H1 (cell line): ENCODE results near the gene TRIM68. TPM values are rescaled to one million over a fixed set of nuclear protein-coding genes. Genes with fewer than 3 reads are reported as not detected.

ENCODE experiments used
- CTCF ChIA-PET: fragments of 300-600 bp; sonication (Branson Sonifier 250); formaldehyde crosslinking; loops from one replicate; lab custom pipeline; 2021; ENCODE audit not compliant: partially characterized antibody; lab: Charles Lee
- POLR2A ChIA-PET: fragments of 300-600 bp; sonication (Branson Sonifier 250); formaldehyde crosslinking; loops from one replicate; lab custom pipeline; 2021; ENCODE audit warnings: inconsistent platforms; ENCODE audit not compliant: partially characterized antibody; lab: Charles Lee
- DNase-seq, 2 experiments: peaks; one replicate each; pipeline versions ENCODE4 v3.0.0 to v3.0.0-alpha.2; 2010 to 2022; ENCODE audit warnings: low spot score in 2 of 2, low read depth in 1 of 2, mixed read lengths in 1 of 2
- FAIRE-seq: peaks from 2 replicates; lab custom pipeline; 2011; peaks lifted over from hg19 to GRCh38; lab: Jason Lieb, UNC
- H2AFZ ChIP-seq: 2 replicates; pipeline ENCODE4 v1.8.1; 2012; ENCODE audit warnings: low read length, inconsistent platforms
- H2AK5ac ChIP-seq: 2 replicates; pipeline ENCODE4 v1.6.1; 2013; ENCODE audit warnings: low read depth, low read length
- H2BK120ac ChIP-seq: replicated peaks from 2 replicates; pipeline ENCODE3; 2013; ENCODE audit warnings: low read depth, low read length, inconsistent platforms
- H2BK12ac ChIP-seq: 2 replicates; pipeline ENCODE4 v1.6.1; 2013; ENCODE audit warnings: low read depth, low read length
- H2BK15ac ChIP-seq: 2 replicates; pipeline ENCODE4 v1.6.1; 2013; ENCODE audit warnings: low read length
- H2BK20ac ChIP-seq: 2 replicates; pipeline ENCODE4 v1.6.1; 2013; ENCODE audit warnings: low read length
- H2BK5ac ChIP-seq: 2 replicates; pipeline ENCODE4 v1.6.1; 2013; ENCODE audit warnings: low read depth, low read length
- H3K14ac ChIP-seq: 2 replicates; pipeline ENCODE4 v1.6.1; 2013; ENCODE audit warnings: inconsistent platforms; ENCODE audit not compliant: insufficient read length
- H3K18ac ChIP-seq: 2 replicates; pipeline ENCODE4 v1.6.1; 2013; ENCODE audit warnings: low read length; ENCODE audit errors: extremely low read depth
- H3K23ac ChIP-seq: 2 replicates; pipeline ENCODE4 v1.6.1; 2013; ENCODE audit warnings: inconsistent platforms; ENCODE audit not compliant: insufficient read length
- H3K23me2 ChIP-seq: 2 replicates; pipeline ENCODE4 v1.6.1; 2013; ENCODE audit warnings: low read depth, low read length
- H3K27ac ChIP-seq: 2 replicates; pipeline ENCODE4 v1.6.1; 2011; ENCODE audit warnings: low read depth, low read length, inconsistent platforms
- H3K27me3 ChIP-seq, 4 experiments: replicated peaks in 1 of 4; 1 replicate in 1 of 4; 2 replicates in 3 of 4; pipeline versions ENCODE4 v1.6.1 to v1.8.1; 2011 to 2013; ENCODE audit warnings: low read length in 3 of 4, mild to moderate bottlenecking in 3 of 4, inconsistent platforms in 2 of 4, mixed read lengths in 2 of 4, moderate library complexity in 1 of 4; ENCODE audit not compliant: control insufficient read depth in 3 of 4, insufficient read depth in 3 of 4; ENCODE audit errors: extremely low read depth in 1 of 4
- H3K36me3 ChIP-seq, 4 experiments: 2 replicates each; pipeline versions ENCODE4 v1.6.1 to v1.8.1; 2011 to 2013; ENCODE audit warnings: mild to moderate bottlenecking in 4 of 4, low read length in 3 of 4, moderate library complexity in 2 of 4, control low read depth in 1 of 4, inconsistent platforms in 1 of 4; ENCODE audit not compliant: insufficient read depth in 4 of 4, control insufficient read depth in 2 of 4
- H3K4ac ChIP-seq: replicated peaks from 2 replicates; pipeline ENCODE3; 2013; ENCODE audit warnings: low read length, low read depth, mixed read lengths, inconsistent platforms; ENCODE audit not compliant: insufficient read length
- H3K4me1 ChIP-seq, 4 experiments: replicated peaks in 1 of 4; 1 replicate in 1 of 4; 2 replicates in 3 of 4; pipeline versions ENCODE4 v1.6.1 to v1.8.1; 2011 to 2013; ENCODE audit warnings: low read length in 3 of 4, inconsistent platforms in 2 of 4, mixed read lengths in 1 of 4; ENCODE audit not compliant: insufficient read depth in 4 of 4, control insufficient read depth in 3 of 4
- H3K4me2 ChIP-seq, 2 experiments: 2 replicates each; pipeline versions ENCODE4 v1.6.1 to v1.8.1; 2011 to 2013; ENCODE audit warnings: low read depth in 2 of 2, low read length in 2 of 2, control low read depth in 1 of 2, inconsistent platforms in 1 of 2, mild to moderate bottlenecking in 1 of 2; ENCODE audit not compliant: insufficient read depth in 1 of 2
- H3K4me3 ChIP-seq, 4 experiments: fragments of 200-600, 300-600 bp in 1 of 4; sonication (generic), shearing (Covaris generic), sonication (Bioruptor Twin) in 1 of 4; 2 replicates each; pipeline versions ENCODE4 v1.5.1 to v1.8.1; 2011 to 2016; ENCODE audit warnings: low read length in 4 of 4, low read depth in 3 of 4, control low read depth in 2 of 4, inconsistent platforms in 2 of 4, mild to moderate bottlenecking in 2 of 4, mixed read lengths in 1 of 4, moderate library complexity in 1 of 4; ENCODE audit not compliant: insufficient read depth in 2 of 4; ENCODE audit errors: extremely low read depth in 1 of 4
- H3K56ac ChIP-seq: replicated peaks from 2 replicates; pipeline ENCODE3; 2013; ENCODE audit warnings: low read depth, mild to moderate bottlenecking, mixed read lengths, low read length, inconsistent platforms; ENCODE audit not compliant: insufficient read length
- H3K79me1 ChIP-seq: 2 replicates; pipeline ENCODE4 v1.6.1; 2013; ENCODE audit warnings: low read depth, low read length, control low read depth
- H3K79me2 ChIP-seq, 2 experiments: 2 replicates each; pipeline versions ENCODE4 v1.6.1 to v1.8.1; 2012 to 2013; ENCODE audit warnings: low read length in 2 of 2, mild to moderate bottlenecking in 2 of 2, inconsistent platforms in 1 of 2; ENCODE audit not compliant: insufficient read depth in 2 of 2, control insufficient read depth in 1 of 2
- H3K9ac ChIP-seq, 4 experiments: replicated peaks in 1 of 4; 1 replicate in 1 of 4; 2 replicates in 3 of 4; pipeline versions ENCODE4 v1.6.1 to v1.8.1; 2011 to 2013; ENCODE audit warnings: low read depth in 3 of 4, low read length in 3 of 4, control low read depth in 2 of 4, mild to moderate bottlenecking in 2 of 4, moderate library complexity in 2 of 4, inconsistent platforms in 1 of 4; ENCODE audit errors: extremely low read depth in 1 of 4
- H3K9me3 ChIP-seq, 2 experiments: 2 replicates each; pipeline versions ENCODE4 v1.6.1 to v1.8.1; 2012 to 2013; ENCODE audit warnings: mild to moderate bottlenecking in 2 of 2, moderate library complexity in 2 of 2, control low read depth in 1 of 2, inconsistent platforms in 1 of 2, low read depth in 1 of 2, low read length in 1 of 2, mixed read lengths in 1 of 2; ENCODE audit not compliant: insufficient read depth in 2 of 2
- H4K20me1 ChIP-seq, 2 experiments: replicated peaks in 1 of 2; 2 replicates each; pipeline versions ENCODE3 to v1.8.1; 2011 to 2013; ENCODE audit warnings: inconsistent platforms in 2 of 2, low read length in 2 of 2, mild to moderate bottlenecking in 1 of 2; ENCODE audit not compliant: insufficient read depth in 2 of 2, control insufficient read depth in 1 of 2
- H4K5ac ChIP-seq: 2 replicates; pipeline ENCODE4 v1.6.1; 2013; ENCODE audit warnings: low read length, low read depth, mixed read lengths, inconsistent platforms; ENCODE audit not compliant: insufficient read length
- H4K8ac ChIP-seq: 2 replicates; pipeline ENCODE4 v1.8.0; 2013; ENCODE audit warnings: mild to moderate bottlenecking, moderate library complexity, low read length, inconsistent platforms; ENCODE audit not compliant: insufficient read depth; ENCODE audit errors: extremely low read depth
- H4K91ac ChIP-seq: replicated peaks from 2 replicates; pipeline ENCODE3; 2013; ENCODE audit warnings: low read length, mixed read lengths, inconsistent platforms; ENCODE audit not compliant: insufficient read length
- BRCA1 ChIP-seq: IDR thresholded peaks from 2 replicates; pipeline ENCODE4 v1.6.1; 2012; ENCODE audit warnings: low read depth, low read length, improper control_type of control experiment
- CBX5 ChIP-seq: fragments of 300-800, 300-1000 bp; sonication (generic); IDR thresholded peaks from 2 replicates; pipeline ENCODE4 v1.7.1; 2016; ENCODE audit warnings: antibody characterized with exemption, low read length, low read depth
- CHD2 ChIP-seq: IDR thresholded peaks from 2 replicates; pipeline ENCODE4 v1.6.1; 2012; ENCODE audit warnings: low read length, improper control_type of control experiment
- CREB1 ChIP-seq: IDR thresholded peaks from 2 replicates; pipeline ENCODE4 v1.6.1; 2012; ENCODE audit warnings: inconsistent platforms
- E2F6 ChIP-seq: IDR thresholded peaks from 2 replicates; pipeline ENCODE4 v1.6.1; 2012; ENCODE audit warnings: inconsistent platforms
- EZH2 ChIP-seq: fragments of 200-600 bp; sonication (generic); IDR thresholded peaks from 2 replicates; pipeline ENCODE4 v1.7.1; 2012; ENCODE audit warnings: low read depth, mild to moderate bottlenecking, moderate library complexity, low read length, inconsistent platforms; ENCODE audit not compliant: severe bottlenecking
- JUND ChIP-seq: IDR thresholded peaks from 2 replicates; pipeline ENCODE4 v1.6.1; 2011; ENCODE audit warnings: mild to moderate bottlenecking, improper control_type of control experiment, low read length
- POLR2AphosphoS5 ChIP-seq: IDR thresholded peaks from 2 replicates; pipeline ENCODE4 v1.6.1; 2011; ENCODE audit warnings: low read depth, low read length
- RBBP5 ChIP-seq: IDR thresholded peaks from 2 replicates; pipeline ENCODE4 v1.7.1; 2012; ENCODE audit warnings: low read depth, mild to moderate bottlenecking, inconsistent platforms, low read length, moderate library complexity, borderline replicate concordance
- SAP30 ChIP-seq: fragments of 300-600 bp; sonication (generic); IDR thresholded peaks from 2 replicates; pipeline ENCODE4 v1.7.1; 2012; ENCODE audit warnings: low read length, moderate library complexity, mild to moderate bottlenecking, inconsistent platforms; ENCODE audit not compliant: insufficient read depth, insufficient replicate concordance
- SIN3A ChIP-seq, 2 experiments: IDR thresholded peaks in 1 of 2; conservative IDR thresholded peaks in 1 of 2; 2 replicates each; pipeline ENCODE4 v1.6.1; 2011 to 2012; ENCODE audit warnings: low read length in 2 of 2, improper control_type of control experiment in 1 of 2, low read depth in 1 of 2, mild to moderate bottlenecking in 1 of 2
- SIRT6 ChIP-seq: IDR thresholded peaks from one replicate; pipeline ENCODE4 v1.7.1; 2012; ENCODE audit warnings: low read length, inconsistent platforms
- TBP ChIP-seq: IDR thresholded peaks from 2 replicates; pipeline ENCODE4 v1.6.1; 2011; ENCODE audit warnings: low read depth, low read length, improper control_type of control experiment
- TCF12 ChIP-seq: IDR thresholded peaks from 2 replicates; pipeline ENCODE4 v1.6.1; 2011; ENCODE audit warnings: low read depth, mild to moderate bottlenecking, low read length
- ZNF274 ChIP-seq: IDR thresholded peaks from 2 replicates; pipeline ENCODE4 v1.7.0; 2012; ENCODE audit warnings: low read length, borderline replicate concordance; ENCODE audit errors: extremely low read depth
- WGBS, 2 experiments: shearing (Covaris generic) in 1 of 2; methylation state at CpG; one replicate each; pipeline versions ENCODE4 v1.1.6 to v1.1.7; 2013 to 2015; ENCODE audit warnings: low lambda C conversion rate in 2 of 2, mixed read lengths in 2 of 2, inconsistent platforms in 1 of 2, low coverage in 1 of 2, missing lambda C conversion rate in 1 of 2; ENCODE audit not compliant: insufficient replicate concordance in 2 of 2, insufficient coverage in 1 of 2, insufficient read length in 1 of 2; ENCODE audit errors: extremely low coverage in 1 of 2, missing lambda C conversion rate in 1 of 2; 5-methylcytosine and 5-hydroxymethylcytosine counted together
- polyA plus RNA-seq, 7 experiments: library from polyadenylated mRNA; depleted of rRNA in 3 of 7; stranded (reverse) in 5 of 7; unstranded in 2 of 7; fragments of >200 nt in 5 of 7; fragments of 200-250 nt in 2 of 7; gene quantifications; 1 replicate in 5 of 7; 2 replicates in 1 of 7; 4 replicates in 1 of 7; pipeline versions ENCODE4 v1.2.1 to v1.2.3, GENCODE V29; 2011 to 2013; ENCODE audit warnings: missing spikeins in 2 of 7, mixed read lengths in 2 of 7
- total RNA-seq: library from RNA; stranded (reverse); fragmentation: NEBNext Ultra II Directional; extraction: Animal tissue kit (Norgen Biotek cat#: 25700); gene quantifications from 2 replicates; pipeline ENCODE4 v1.2.1, GENCODE V29; 2021

Gene TRIM68
- total and polyA plus RNA-seq, 2 of the 8 experiments (the other 6 are each of a cell fraction or from before 2014, with no cell fraction given) = 3.4 to 5.7 TPM

- 92% methylated on average over 1 of the region's 1 CpG; no CpG with 5 or more reads in 1 of the 2 experiments for WGBS, 2 experiments
- Histone ChIP-seq H2AK5ac (no peak overlapping the region), H4K20me1 (no peaks in the 10 kb centered on the region), H4K5ac (no peak overlapping the region), H3K56ac (no peak overlapping the region), H3K23ac (no peak overlapping the region), H3K4me2 (no peak overlapping the region), H3K18ac (no peak overlapping the region), H3K9me3 (no peaks in the 10 kb centered on the region), H2BK20ac (no peak overlapping the region), H3K36me3 (no peaks in the 10 kb centered on the region), H3K4me1 (peaks cover 0 to 3% (median 2%) of the 10 kb centered on the region in 4 experiments; a peak in 3 of 7 replicates), H3K27ac (no peak overlapping the region), H2BK15ac (no peak overlapping the region), H3K79me1 (no peaks in the 10 kb centered on the region), H2BK12ac (no peak overlapping the region), H2BK5ac (no peak overlapping the region), H4K8ac (no peak overlapping the region), H3K23me2 (no peaks in the 10 kb centered on the region), H3K4me3 (no peak overlapping the region), H3K4ac (no peak overlapping the region), H3K27me3 (no peaks in the 10 kb centered on the region), H2BK120ac (no peak overlapping the region), H3K79me2 (no peaks in the 10 kb centered on the region), H2AFZ (no peak overlapping the region), H3K9ac (no peak overlapping the region), H4K91ac (no peak overlapping the region), H3K14ac (no peak overlapping the region)
- ChIA-PET CTCF (interaction anchor here (1.0 to 2.6 kb wide), 5 partner anchors 9 to 374 kb away, joined by 3 to 12 read pairs (median 4); no protein-coding TSS in a partner anchor), POLR2A (no interaction called here)
- no peak for DNase-seq
- FAIRE-seq = no peak
- no peak for TF ChIP-seq E2F6
- TF ChIP-seq SIN3A (conservative IDR thresholded peaks at IDR 0.05 in 1 of 2, IDR thresholded peaks at IDR 0.05 in 1 of 2; ENCODE audit: low read depth in 1 of 2, low read length in 2 of 2) = no peak
- no peak for TF ChIP-seq BRCA1
- no peak for TF ChIP-seq SIRT6
- TF ChIP-seq SAP30 = no peak
- TF ChIP-seq TBP = no peak
- no peak for TF ChIP-seq TCF12
- TF ChIP-seq CREB1 = no peak
- no peak for TF ChIP-seq CHD2
- TF ChIP-seq RBBP5 = no peak
- no peak for TF ChIP-seq ZNF274
- TF ChIP-seq POLR2AphosphoS5 = no peak
- TF ChIP-seq JUND = no peak
- no peak for TF ChIP-seq EZH2
- TF ChIP-seq CBX5 = no peak
These were observed 47.6 kb downstream of the TRIM68 start for GRCh38 chr11:4560467-4560866.
